ENCODE measurements around the gene MOGAT1.

Gene MOGAT1

GRCh38 chr2:222656526-222657446 is 14.7 kb upstream of the MOGAT1 start:
- Histone ChIP-seq H3K4me1 (peaks cover 29 to 39% (median 33%) of the 10 kb centered on the region in 10 experiments), H3K36me3 (peaks cover 0 to 24% (median 3%) of the 10 kb centered on the region in 11 experiments; a peak in 6 of 22 replicates), H3K9ac (peak overlapping the region; percentile 91 to 99 (median 98)), H3K9me3 (replicated peaks in 1 of 11) (no peaks in the 10 kb centered on the region), H3K27me3 (no peaks in the 10 kb centered on the region), H4K20me1 (peaks cover 0 to 19% (median 8%) of the 10 kb centered on the region in 11 experiments; a peak in 11 of 22 replicates), H3K4me2 (peak overlapping the region; percentile 82 to 95 (median 92)), H3K4me3 (peak overlapping the region; percentile 81 to 96 (median 90)), H3K27ac (peak overlapping the region; percentile 93 to 100 (median 99); a peak in 21 of 22 replicates)
- TF ChIP-seq Cebpa-rat (IDR thresholded peaks at IDR 0.05): no peak

DNA sequence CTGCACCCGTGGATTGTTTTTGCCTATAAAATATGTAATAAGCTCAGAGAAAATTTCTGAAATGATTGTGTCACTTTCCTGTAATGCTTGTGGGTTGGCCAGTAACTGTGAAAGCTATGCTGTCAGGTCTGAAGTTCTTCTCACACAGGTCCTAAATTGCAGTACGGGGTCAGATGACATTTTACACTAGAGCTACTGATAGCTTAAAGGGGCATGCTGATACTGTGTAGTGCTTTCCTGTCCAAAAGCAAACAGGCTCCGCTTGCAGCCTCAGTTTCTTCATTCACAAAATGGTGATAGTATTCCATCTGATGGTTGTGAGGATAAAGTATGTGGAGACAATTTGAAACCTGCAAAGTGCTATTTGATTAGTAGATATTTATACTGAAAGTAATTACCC is 8.0 kb upstream of the MOGAT1 start:
- no peak overlapping the region for H3K27ac ChIP-seq
- H3K4me2 ChIP-seq: no peak overlapping the region
- no peak overlapping the region for H3K9ac ChIP-seq
- H4K20me1 ChIP-seq: no peaks in the 10 kb centered on the region
- TF ChIP-seq Cebpa-rat (IDR thresholded peaks at IDR 0.05): no peak
- no peaks in the 10 kb centered on the region for H3K9me3 ChIP-seq (replicated peaks in 1 of 11)
- H3K27me3 ChIP-seq: no peaks in the 10 kb centered on the region
- peaks cover 0 to 22% (median 11%) of the 10 kb centered on the region in 10 experiments; a peak in 15 of 20 replicates for H3K4me1 ChIP-seq
- H3K4me3 ChIP-seq: no peak overlapping the region
- H3K36me3 ChIP-seq: no peaks in the 10 kb centered on the region

GRCh38 chr2:222668494-222669154 is 2.8 kb upstream of the MOGAT1 start:
- H3K4me1 ChIP-seq: peaks cover 0 to 38% (median 17%) of the 10 kb centered on the region in 10 experiments; a peak in 15 of 20 replicates
- H3K9ac ChIP-seq: peak overlapping the region in 7 of 11 experiments; percentile 2 to 58 (median 23); a peak in 8 of 22 replicates
- H4K20me1 ChIP-seq: no peaks in the 10 kb centered on the region
- no peaks in the 10 kb centered on the region for H3K27me3 ChIP-seq
- peak overlapping the region in 7 of 11 experiments; percentile 29 to 75 (median 43); a peak in 15 of 22 replicates for H3K4me2 ChIP-seq
- peak overlapping the region; percentile 27 to 84 (median 75); a peak in 21 of 22 replicates for H3K27ac ChIP-seq
- no peak overlapping the region for H3K4me3 ChIP-seq
- peaks cover 7 to 23% (median 12%) of the 10 kb centered on the region in 11 experiments; a peak in 19 of 22 replicates for H3K9me3 ChIP-seq (replicated peaks in 1 of 11)
- H3K36me3 ChIP-seq: no peaks in the 10 kb centered on the region
- TF ChIP-seq Cebpa-rat (IDR thresholded peaks at IDR 0.05): no peak

DNA sequence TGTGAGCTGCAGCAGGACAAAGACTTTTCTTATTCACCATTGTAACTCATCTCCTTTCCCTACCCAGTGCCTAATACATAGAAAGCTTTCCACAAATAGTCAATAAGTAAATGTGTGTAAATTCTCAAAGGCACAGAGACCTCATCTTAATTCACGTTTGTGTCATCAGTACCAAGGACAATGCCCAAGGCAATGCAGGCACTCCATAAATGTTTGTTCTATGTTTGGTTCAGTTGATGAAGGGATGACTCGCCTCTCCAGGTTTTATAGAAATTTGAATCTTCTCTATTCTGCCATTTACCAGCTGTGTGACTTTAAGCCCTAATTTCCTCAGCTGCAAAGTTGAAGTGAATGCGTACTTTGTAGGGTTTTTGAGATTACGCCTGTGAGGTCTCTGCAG is 2.1 kb upstream of the MOGAT1 start:
- TF ChIP-seq Cebpa-rat (IDR thresholded peaks at IDR 0.05): no peak
- Histone ChIP-seq H3K4me2 (peak overlapping the region in 5 of 11 experiments; percentile 29 to 75 (median 43); a peak in 9 of 22 replicates), H4K20me1 (no peaks in the 10 kb centered on the region), H3K9ac (peak overlapping the region in 1 of 11 experiments; percentile 5; a peak in 1 of 22 replicates), H3K9me3 (replicated peaks in 1 of 11) (peaks cover 7 to 23% (median 12%) of the 10 kb centered on the region in 11 experiments; a peak in 19 of 22 replicates), H3K4me1 (peaks cover 0 to 38% (median 17%) of the 10 kb centered on the region in 10 experiments; a peak in 15 of 20 replicates), H3K4me3 (no peak overlapping the region), H3K27me3 (no peaks in the 10 kb centered on the region), H3K27ac (peak overlapping the region in 10 of 11 experiments; percentile 52 to 84 (median 76); a peak in 18 of 22 replicates), H3K36me3 (no peaks in the 10 kb centered on the region)

- Histone ChIP-seq H3K9me3 (replicated peaks in 1 of 11) (peaks cover 7 to 23% (median 12%) of the 10 kb centered on the region in 11 experiments; a peak in 19 of 22 replicates), H3K27ac (peak overlapping the region in 4 of 11 experiments; percentile 12 to 84 (median 78); a peak in 4 of 22 replicates), H3K27me3 (no peaks in the 10 kb centered on the region), H3K9ac (peak overlapping the region in 1 of 11 experiments; percentile 15; a peak in 1 of 22 replicates), H3K4me3 (no peak overlapping the region), H4K20me1 (no peaks in the 10 kb centered on the region), H3K4me2 (peak overlapping the region in 2 of 11 experiments; percentile 43 to 75; a peak in 1 of 22 replicates), H3K36me3 (no peaks in the 10 kb centered on the region), H3K4me1 (peaks cover 0 to 38% (median 17%) of the 10 kb centered on the region in 10 experiments; a peak in 15 of 20 replicates)
- no peak for TF ChIP-seq Cebpa-rat (IDR thresholded peaks at IDR 0.05)
Observed at GRCh38 chr2:222670191-222671038, 1.0 kb upstream of the MOGAT1 start.

DNA sequence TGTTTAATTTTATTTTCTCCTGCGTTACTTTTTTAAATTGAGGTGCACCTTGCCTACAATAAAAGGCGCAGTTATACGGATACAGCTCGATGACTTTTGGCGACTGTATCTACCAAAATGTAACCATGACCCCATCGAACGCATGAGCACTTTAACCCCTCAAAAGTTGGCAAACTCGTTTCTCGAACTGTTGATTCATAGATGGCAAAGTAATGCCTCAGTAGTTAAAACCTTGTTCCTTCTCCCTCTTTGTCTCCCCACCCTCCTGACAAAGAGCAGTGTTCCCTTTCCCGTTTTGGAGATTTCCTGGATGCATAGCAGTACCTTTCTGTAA is 577 bp downstream of the MOGAT1 start:
- Histone ChIP-seq H3K9ac (no peak overlapping the region), H3K4me3 (no peak overlapping the region), H3K4me2 (no peak overlapping the region), H4K20me1 (no peaks in the 10 kb centered on the region), H3K27ac (no peak overlapping the region), H3K27me3 (no peaks in the 10 kb centered on the region), H3K9me3 (replicated peaks in 1 of 11) (peaks cover 7 to 23% (median 12%) of the 10 kb centered on the region in 11 experiments; a peak in 19 of 22 replicates), H3K4me1 (peaks cover 0 to 31% (median 17%) of the 10 kb centered on the region in 10 experiments; a peak in 15 of 20 replicates), H3K36me3 (no peaks in the 10 kb centered on the region)
- TF ChIP-seq Cebpa-rat (IDR thresholded peaks at IDR 0.05): no peak

- H3K9me3 ChIP-seq (replicated peaks in 1 of 11): peaks cover 7 to 23% (median 12%) of the 10 kb centered on the region in 11 experiments; a peak in 19 of 22 replicates
- H3K9ac ChIP-seq: no peak overlapping the region
- H4K20me1 ChIP-seq: no peaks in the 10 kb centered on the region
- peaks cover 0 to 31% (median 9%) of the 10 kb centered on the region in 10 experiments; a peak in 15 of 20 replicates for H3K4me1 ChIP-seq
- no peak for TF ChIP-seq Cebpa-rat (IDR thresholded peaks at IDR 0.05)
- H3K4me2 ChIP-seq: no peak overlapping the region
- H3K36me3 ChIP-seq: no peaks in the 10 kb centered on the region
- no peak overlapping the region for H3K27ac ChIP-seq
- no peak overlapping the region for H3K4me3 ChIP-seq
- no peaks in the 10 kb centered on the region for H3K27me3 ChIP-seq
Observed at GRCh38 chr2:222673273-222673672, 1.8 kb downstream of the MOGAT1 start.

- H3K27ac ChIP-seq: no peak overlapping the region
- no peak overlapping the region for H3K4me2 ChIP-seq
- no peaks in the 10 kb centered on the region for H3K27me3 ChIP-seq
- no peak overlapping the region for H3K9ac ChIP-seq
- H3K9me3 ChIP-seq (replicated peaks in 1 of 11): peaks cover 7 to 23% (median 12%) of the 10 kb centered on the region in 11 experiments; a peak in 19 of 22 replicates
- H3K4me3 ChIP-seq: no peak overlapping the region
- H3K4me1 ChIP-seq: peaks cover 0 to 27% (median 2%) of the 10 kb centered on the region in 10 experiments; a peak in 12 of 20 replicates
- TF ChIP-seq Cebpa-rat (IDR thresholded peaks at IDR 0.05): no peak
- no peaks in the 10 kb centered on the region for H3K36me3 ChIP-seq
- H4K20me1 ChIP-seq: no peaks in the 10 kb centered on the region
Observed at GRCh38 chr2:222673883-222674282, 2.4 kb downstream of the MOGAT1 start.

All from BLaER1 treated with 17β-estradiol and CSF1 and Interleukin-3, amounts not matched to agents 10 nM and 100 nM (cell line).